GM20431 (cell line): ENCODE measurements around the gene TNFSF12.

ENCODE experiments used
- in situ Hi-C: fragments of 300-500 bp; cut with MseI, MboI; formaldehyde crosslinking; loops from one replicate; pipeline ENCODE4 v1.15.0; 2020; ENCODE audit warnings: low sequenced_read_pairs; ENCODE audit not compliant: unreplicated experiment

The TNFSF12 gene

GRCh38 chr17:7580604-7581575 lies 32.0 kb downstream of the TNFSF12 start:
- in situ Hi-C loops: loop anchor here (25.0 kb wide), 1 partner anchor 544 kb away; the partner anchor contains the start of genes SLC16A11 and SLC16A13

- in situ Hi-C loops: loop anchor here (25.0 kb wide), 1 partner anchor 545 kb away; the partner anchor contains the start of genes SLC16A11 and SLC16A13
Measured at GRCh38 chr17:7582396-7583252, 33.8 kb downstream of the TNFSF12 start.

GRCh38 chr17:7583253-7584109 lies 34.6 kb downstream of the TNFSF12 start, which contains the start of gene MPDU1:
MPDU1 (plus strand) TSS chr17:7583852; CDS start chr17:7583863, 11 bp downstream.
- in situ Hi-C loops: loop anchor here (25.0 kb wide), 1 partner anchor 546 kb away; the partner anchor contains the start of genes SLC16A11 and SLC16A13

- in situ Hi-C loops: loop anchor here (25.0 kb wide), 1 partner anchor 550 kb away; the partner anchor contains the start of genes SLC16A11 and SLC16A13
Measured at GRCh38 chr17:7586673-7587419, 38.0 kb downstream of the TNFSF12 start.

GRCh38 chr17:7587420-7588151 lies 38.7 kb downstream of the TNFSF12 start:
- in situ Hi-C loops: loop anchor here (25.0 kb wide), 1 partner anchor 550 kb away; the partner anchor contains the start of genes SLC16A11 and SLC16A13

- in situ Hi-C loops: loop anchor here (25.0 kb wide), 1 partner anchor 551 kb away; the partner anchor contains the start of genes SLC16A11 and SLC16A13
Measured at GRCh38 chr17:7588553-7589203, 39.8 kb downstream of the TNFSF12 start.

- in situ Hi-C loops: loop anchor here (25.0 kb wide), 1 partner anchor 552 kb away; the partner anchor contains the start of genes SLC16A11 and SLC16A13
Measured at GRCh38 chr17:7589204-7589868, 40.5 kb downstream of the TNFSF12 start.

GRCh38 chr17:7589891-7590691 lies 41.2 kb downstream of the TNFSF12 start, which contains the start of gene SOX15:
SOX15 (minus strand) TSS chr17:7590094; CDS start chr17:7589676, 418 bp downstream.
- in situ Hi-C loops: loop anchor here (25.0 kb wide), 1 partner anchor 553 kb away; the partner anchor contains the start of genes SLC16A11 and SLC16A13

- in situ Hi-C loops: loop anchor here (25.0 kb wide), 1 partner anchor 553 kb away; the partner anchor contains the start of genes SLC16A11 and SLC16A13
Measured at GRCh38 chr17:7590743-7591142, 41.9 kb downstream of the TNFSF12 start.

- in situ Hi-C loops: loop anchor here (25.0 kb wide), 1 partner anchor 554 kb away; the partner anchor contains the start of genes SLC16A11 and SLC16A13
Measured at GRCh38 chr17:7591596-7591995, 42.7 kb downstream of the TNFSF12 start.

- in situ Hi-C loops: loop anchor here (25.0 kb wide), 1 partner anchor 555 kb away; the partner anchor contains the start of genes SLC16A11 and SLC16A13
Measured at GRCh38 chr17:7592422-7593021, 43.7 kb downstream of the TNFSF12 start.

- in situ Hi-C loops: loop anchor here (25.0 kb wide), 1 partner anchor 556 kb away; the partner anchor contains the start of genes SLC16A11 and SLC16A13
Measured at GRCh38 chr17:7593296-7593695, 44.4 kb downstream of the TNFSF12 start.

- in situ Hi-C loops: loop anchor here (25.0 kb wide), 1 partner anchor 560 kb away; the partner anchor contains the start of genes SLC16A11 and SLC16A13
Measured at GRCh38 chr17:7597561-7597960, 48.7 kb downstream of the TNFSF12 start.

- in situ Hi-C loops: no loop called here
Measured at GRCh38 chr17:7606280-7606679, 57.4 kb downstream of the TNFSF12 start.
